Islet precursor cell (in vitro differentiated cells): ENCODE measurements around the gene MACROD2.
"Not testable (repeated sequence)": the region's sequence is repeated elsewhere in the genome, so short reads cannot be mapped to it uniquely, and the experiment has no call there.

ENCODE experiments used
- DNase-seq: peaks from one replicate; pipeline ENCODE4 v3.0.0-alpha.2; 2018

Gene MACROD2

DNA sequence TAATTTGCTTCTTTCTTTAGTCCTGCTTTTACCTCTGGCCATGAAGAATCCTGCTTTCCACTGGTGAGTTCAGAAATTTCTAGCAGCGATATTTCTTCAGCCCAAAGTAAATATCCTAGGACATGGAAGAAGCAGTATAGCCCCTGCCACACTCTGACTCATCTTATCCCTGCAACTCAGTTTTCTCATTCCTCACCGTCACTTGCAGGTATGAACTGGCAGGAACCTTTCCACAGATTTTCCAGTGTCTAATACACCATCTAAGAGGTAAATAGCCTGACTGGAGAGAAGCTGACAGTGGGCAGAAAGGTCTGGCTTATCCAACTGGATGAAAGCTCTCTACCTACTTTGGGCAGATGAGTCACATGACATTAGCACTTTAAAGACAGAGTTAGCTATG, 1158.8 kb downstream of the MACROD2 start:
- DNase-seq: no peak

DNA sequence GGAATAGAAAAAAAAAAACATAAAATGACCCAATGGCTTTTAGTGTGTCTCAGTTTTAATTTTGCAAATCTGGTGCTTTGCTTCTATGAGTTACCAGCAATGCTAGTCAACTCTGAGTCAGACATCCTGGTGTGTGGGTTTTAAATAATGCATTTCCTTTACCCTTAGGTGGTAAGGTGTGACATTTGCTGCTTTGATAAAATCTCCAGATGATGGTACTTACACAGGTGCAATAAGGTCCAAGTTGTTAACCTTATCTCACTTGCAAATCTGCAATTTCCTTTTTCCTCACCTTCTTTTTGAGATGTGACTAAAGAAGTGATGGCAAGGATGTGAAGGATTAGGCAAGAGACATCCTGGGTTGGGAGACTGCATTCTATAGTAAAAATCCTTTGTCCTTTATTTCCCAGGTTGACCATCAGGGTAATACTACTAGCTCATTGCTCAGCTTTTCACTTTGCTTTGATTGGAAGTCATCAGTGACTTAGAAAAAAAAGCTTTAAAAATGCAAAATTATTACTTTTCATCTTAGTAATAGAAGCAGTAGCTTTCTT, 1160.6 kb downstream of the MACROD2 start:
- DNase-seq: no peak

DNA sequence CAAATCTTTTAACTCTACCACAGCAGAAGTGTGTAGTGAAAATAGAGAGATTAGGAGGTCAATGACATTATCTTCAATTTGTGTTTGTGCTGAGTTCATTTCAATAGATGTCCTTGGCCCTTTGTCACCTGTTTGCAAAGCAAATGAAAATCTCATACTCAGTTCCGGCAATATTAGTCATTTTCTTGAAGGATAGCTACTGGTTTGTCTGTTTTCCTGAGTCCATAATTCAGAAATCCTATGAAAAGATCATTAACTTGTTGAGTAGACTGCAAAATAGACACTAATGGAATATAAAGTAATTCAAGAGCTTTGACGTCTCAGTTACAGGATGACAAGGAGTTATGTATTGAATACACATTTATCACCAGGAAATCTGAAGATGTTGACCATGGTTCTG, 1163.2 kb downstream of the MACROD2 start:
- DNase-seq: no peak

DNA sequence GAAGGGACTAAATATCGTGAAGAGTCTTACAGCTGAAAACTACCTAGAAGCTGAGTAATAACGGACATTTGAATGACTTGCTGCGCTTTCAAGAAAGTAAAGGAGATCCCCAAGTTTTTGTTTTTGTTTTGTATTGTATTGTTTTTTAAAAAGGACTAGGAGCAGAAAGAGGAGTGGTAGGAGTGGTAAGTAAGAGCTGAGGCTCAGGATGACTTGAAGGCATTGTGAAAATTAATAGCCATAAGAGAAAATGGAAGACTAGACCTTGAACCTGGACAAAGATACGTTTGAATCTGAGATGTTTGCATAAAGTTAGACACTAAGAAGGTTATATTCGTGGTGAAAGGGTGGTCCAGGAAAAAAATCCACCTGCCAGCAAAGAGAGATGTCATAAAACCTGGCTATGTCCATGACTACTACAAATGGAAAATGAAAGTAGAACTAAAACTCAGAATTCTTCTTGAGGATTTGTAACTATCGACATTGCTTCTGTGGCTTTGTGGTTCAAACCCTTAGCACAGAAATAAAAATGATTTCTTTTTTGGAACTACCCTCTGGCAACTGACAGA, 1166.8 kb downstream of the MACROD2 start:
- DNase-seq: no peak

DNA sequence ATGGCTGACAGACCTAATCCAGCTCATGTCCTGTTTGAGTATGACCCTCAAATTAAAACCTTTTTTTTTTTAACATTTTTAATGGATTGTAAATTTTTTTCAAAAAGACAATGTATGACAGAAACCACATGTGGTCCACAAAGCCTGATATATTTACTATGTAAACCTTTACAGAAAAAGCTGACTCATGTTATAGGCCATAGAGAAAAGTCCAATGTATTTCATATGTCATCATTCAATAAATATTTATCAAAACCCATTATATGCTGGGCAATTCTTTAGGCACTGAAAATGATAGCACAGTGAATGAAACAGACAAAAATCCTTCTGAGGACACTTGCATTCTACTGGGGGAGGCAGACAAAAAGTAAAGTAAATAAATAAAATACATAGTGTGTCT, 1168.3 kb downstream of the MACROD2 start:
- DNase-seq: no peak

- no peak for DNase-seq
Observed at GRCh38 chr20:15164726-15165125, 1169.4 kb downstream of the MACROD2 start.

DNA sequence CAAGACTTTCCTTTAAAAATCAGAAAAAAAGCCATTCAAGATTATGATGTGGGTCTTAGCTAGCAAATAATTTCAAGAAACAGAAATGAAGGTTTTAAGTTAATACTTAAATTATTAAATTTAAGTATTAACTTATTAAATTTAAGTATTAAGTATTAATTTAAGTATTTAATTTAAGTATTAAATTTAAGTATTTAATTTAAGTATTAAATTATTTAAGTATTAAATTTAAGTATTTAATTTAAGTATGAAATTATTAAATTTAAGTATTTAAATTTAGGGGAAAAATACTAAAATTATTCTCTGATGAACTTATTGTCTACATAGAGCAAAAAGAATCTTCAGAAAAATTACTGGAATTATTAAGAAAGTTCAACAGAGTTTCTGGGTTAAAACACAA, 1171.4 kb downstream of the MACROD2 start:
- DNase-seq: no peak

- no peak for DNase-seq
Observed at GRCh38 chr20:15171016-15171415, 1175.7 kb downstream of the MACROD2 start.

DNA sequence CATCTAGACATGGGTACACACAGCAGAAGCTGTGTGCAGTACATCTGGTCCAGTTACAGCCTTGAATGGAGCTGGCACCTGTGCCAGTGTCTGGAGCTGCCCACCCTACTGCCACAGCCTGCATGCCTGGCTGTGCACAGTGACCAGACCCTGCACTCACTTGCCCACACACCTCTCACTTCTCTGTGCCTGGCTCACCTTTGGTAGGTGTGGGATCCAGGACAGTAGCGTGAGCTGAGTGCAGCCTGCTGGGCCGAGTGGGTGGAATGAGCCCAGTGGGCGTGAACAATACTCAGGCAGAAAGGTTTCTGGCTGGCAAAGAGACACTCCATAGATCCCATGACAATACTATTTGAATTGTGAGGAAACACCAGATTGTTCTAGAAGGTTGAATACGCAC, 1181.6 kb downstream of the MACROD2 start:
- no peak for DNase-seq

- DNase-seq: no peak
Observed at GRCh38 chr20:15178581-15178980, 1183.3 kb downstream of the MACROD2 start.

DNA sequence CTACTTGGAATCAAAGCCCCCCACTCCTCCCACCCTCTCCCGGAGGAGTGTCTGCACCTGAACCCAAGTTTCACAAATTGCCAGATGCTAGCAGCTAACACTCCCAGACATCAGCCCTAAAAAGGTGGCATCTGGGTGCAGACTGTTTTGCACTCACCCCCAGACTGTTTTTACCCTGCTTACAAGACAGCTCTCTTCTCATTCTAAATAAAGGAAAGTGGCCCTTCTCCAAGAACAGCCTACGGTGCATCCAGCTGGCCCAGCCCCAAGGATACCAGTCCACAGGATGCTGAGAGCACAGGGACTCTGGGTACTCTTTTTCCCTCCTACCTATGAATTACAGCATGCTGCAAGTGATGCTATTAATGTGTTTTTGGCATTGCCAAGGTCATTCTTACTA, 1184.1 kb downstream of the MACROD2 start:
- DNase-seq: no peak

DNA sequence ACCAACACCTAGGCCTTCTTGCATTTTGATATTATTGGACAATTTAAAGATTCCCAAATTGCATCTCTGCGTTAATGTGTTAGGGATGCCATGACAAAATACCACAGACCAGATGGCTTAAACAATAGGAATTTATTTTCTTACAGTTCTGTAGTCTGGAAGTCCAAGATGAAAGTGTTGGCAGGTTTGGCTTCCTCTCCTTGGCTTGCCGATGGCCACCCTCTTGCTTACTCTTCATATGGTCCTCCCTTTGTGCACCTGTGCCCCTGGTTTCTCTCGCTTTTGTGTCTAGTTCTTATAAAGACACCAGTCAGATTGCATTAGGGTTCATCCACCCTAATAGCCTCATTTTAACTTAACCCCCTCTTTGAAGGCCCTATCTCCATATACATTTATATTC, 1184.5 kb downstream of the MACROD2 start:
- no peak for DNase-seq

GRCh38 chr20:15185322-15185721, 1190.0 kb downstream of the MACROD2 start:
- no peak for DNase-seq

GRCh38 chr20:15185913-15186312, 1190.6 kb downstream of the MACROD2 start:
- DNase-seq: no peak

- DNase-seq: no peak
Observed at GRCh38 chr20:15187612-15188011, 1192.3 kb downstream of the MACROD2 start.

GRCh38 chr20:15188415-15188814, 1193.1 kb downstream of the MACROD2 start:
- DNase-seq: no peak

DNA sequence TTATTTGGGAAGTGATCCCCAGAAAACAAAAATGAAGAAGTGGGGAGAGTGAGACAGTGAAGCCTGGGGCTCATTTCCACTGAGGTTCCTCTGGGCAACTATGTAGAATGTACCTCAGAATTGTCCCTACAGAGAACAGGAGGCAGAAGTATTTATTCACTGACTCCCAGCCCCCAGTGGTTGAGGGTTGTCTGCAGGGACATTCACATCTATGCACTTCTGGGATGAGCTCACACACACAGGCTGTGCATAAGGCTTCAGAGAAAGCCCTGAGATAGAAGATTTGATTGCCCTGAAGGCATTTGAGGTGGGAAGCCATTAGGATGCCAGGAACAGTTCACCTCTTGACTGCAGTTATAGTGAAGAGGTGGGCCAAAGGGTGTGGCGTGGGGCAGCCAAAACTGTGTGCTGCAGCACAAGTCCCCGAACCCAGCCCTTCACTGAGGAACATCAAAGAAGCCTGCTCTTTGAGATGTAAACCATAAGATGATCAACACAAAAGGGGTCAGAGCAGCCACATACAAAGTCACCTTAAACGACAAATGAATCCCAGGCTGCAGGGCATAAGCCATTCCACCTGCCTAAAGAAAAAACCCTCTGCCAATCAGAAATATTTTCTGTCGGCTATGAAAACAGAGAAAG, 1195.9 kb downstream of the MACROD2 start:
- no peak for DNase-seq

GRCh38 chr20:15195378-15195777, 1200.1 kb downstream of the MACROD2 start:
- DNase-seq: no peak

DNA sequence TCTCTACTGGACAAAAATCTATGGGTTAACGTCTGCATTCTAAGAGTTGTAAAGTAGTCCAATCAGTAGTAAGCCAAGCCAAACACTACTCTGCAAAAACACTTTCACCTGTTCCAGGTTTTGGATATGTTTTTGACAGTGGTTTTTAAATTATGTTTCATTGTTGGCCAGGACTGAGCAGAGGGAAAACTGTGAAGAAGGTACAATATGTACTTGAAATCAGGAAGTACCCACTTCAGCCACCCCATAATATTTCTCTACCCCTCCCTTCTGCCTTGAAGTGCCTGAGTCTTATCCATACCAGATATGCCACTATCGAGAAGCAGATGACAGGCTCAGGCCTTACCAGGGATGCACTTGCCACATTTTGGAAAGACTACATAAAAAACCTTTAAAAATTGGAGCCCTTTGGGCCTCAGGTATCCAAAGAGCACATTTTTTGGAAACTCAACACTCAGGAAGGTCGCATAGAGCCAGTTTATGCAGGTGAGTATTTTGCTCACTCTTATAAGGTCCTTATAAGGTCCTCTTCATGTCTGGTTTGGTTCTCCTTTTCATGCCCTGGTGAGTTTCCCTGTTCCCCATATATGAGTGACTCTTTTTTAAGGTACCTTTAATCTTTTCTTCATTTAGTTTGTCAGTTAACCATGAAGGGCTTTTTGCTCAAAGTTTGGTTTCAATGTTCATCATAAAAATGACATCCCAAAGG, 1201.4 kb downstream of the MACROD2 start:
- no peak for DNase-seq

- DNase-seq: not testable (repeated sequence)
Observed at GRCh38 chr20:15198017-15198416, 1202.7 kb downstream of the MACROD2 start.

- DNase-seq: no peak
Observed at GRCh38 chr20:15199698-15200097, 1204.4 kb downstream of the MACROD2 start.

DNA sequence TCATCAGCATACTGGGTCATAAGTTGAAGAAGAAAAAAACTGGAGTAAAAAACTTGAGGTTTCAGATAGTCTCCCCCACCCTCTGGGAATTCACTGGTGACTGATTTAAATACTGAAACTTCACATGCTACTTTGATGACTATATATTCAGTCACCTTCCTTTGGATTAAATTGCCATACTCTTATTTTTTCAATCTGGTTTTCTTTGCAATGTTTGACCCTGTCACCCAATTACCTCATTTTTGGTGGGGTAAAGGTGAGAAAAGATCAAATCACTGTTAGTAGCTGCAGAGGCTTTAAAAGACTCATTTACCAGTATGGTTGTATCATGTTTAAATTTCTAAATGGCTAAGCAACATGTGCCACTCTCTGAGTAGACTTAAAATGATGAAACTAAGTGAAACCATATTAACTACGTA, 1204.8 kb downstream of the MACROD2 start:
- DNase-seq: no peak

GRCh38 chr20:15201602-15202001, 1206.3 kb downstream of the MACROD2 start:
- DNase-seq: no peak

GRCh38 chr20:15204234-15204633, 1208.9 kb downstream of the MACROD2 start:
- DNase-seq: no peak
